Endothelial cell of umbilical vein (primary cell): ENCODE measurements around the gene EPX. TPM values are rescaled to one million over a fixed set of nuclear protein-coding genes. Genes with fewer than 3 reads are reported as not detected.

Experiments used
- BruUV-seq: library from RNA; stranded (reverse); fragments of 400-500 nt; replicated peaks from 2 replicates; lab custom pipeline; 2021; lab: Mats Ljungman, UMichigan
- CTCF ChIA-PET: fragments of 300-600, 350-600 bp; sonication (Branson Sonifier 250); formaldehyde crosslinking; loops from one replicate; lab custom pipeline; 2021; ENCODE audit warnings: antibody characterized with exemption, inconsistent platforms; lab: Charles Lee
- POLR2A ChIA-PET: fragments of 300-600, 350-600 bp; sonication (Branson Sonifier 250); formaldehyde crosslinking; loops from one replicate; lab custom pipeline; 2021; ENCODE audit warnings: antibody characterized with exemption, inconsistent platforms; lab: Charles Lee
- DNase-seq: peaks from one replicate; pipeline ENCODE4 v3.0.0-alpha.2; 2011; ENCODE audit warnings: low read depth, low spot score
- FAIRE-seq: peaks from 2 replicates; lab custom pipeline; 2011; peaks lifted over from hg19 to GRCh38; lab: Jason Lieb, UNC
- H2AFZ ChIP-seq: 2 replicates; pipeline ENCODE4 v1.6.0; 2012; ENCODE audit warnings: low read depth, low read length, control low read depth, inconsistent platforms
- H3K27ac ChIP-seq: 2 replicates; pipeline ENCODE4 v1.5.1; 2011; ENCODE audit warnings: low read depth, mild to moderate bottlenecking, control low read depth, low read length, moderate library complexity; ENCODE audit not compliant: insufficient read depth
- H3K27me3 ChIP-seq, 2 experiments: 2 replicates each; pipeline versions ENCODE4 v1.6.0 to v1.6.1; 2011; ENCODE audit warnings: low read length in 2 of 2, mixed read lengths in 1 of 2; ENCODE audit not compliant: control insufficient read depth in 2 of 2, insufficient read depth in 2 of 2
- H3K36me3 ChIP-seq, 2 experiments: 2 replicates in 1 of 2; 3 replicates in 1 of 2; pipeline ENCODE4 v1.5.1; 2011; ENCODE audit warnings: low read length in 2 of 2, mild to moderate bottlenecking in 1 of 2, moderate library complexity in 1 of 2; ENCODE audit not compliant: control insufficient read depth in 2 of 2, insufficient read depth in 2 of 2; ENCODE audit errors: extremely low read depth in 1 of 2
- H3K4me1 ChIP-seq: 3 replicates; pipeline ENCODE4 v1.5.1; 2011; ENCODE audit warnings: mild to moderate bottlenecking, low read length; ENCODE audit not compliant: control insufficient read depth, insufficient read depth; ENCODE audit errors: extremely low read depth
- H3K4me2 ChIP-seq: 2 replicates; pipeline ENCODE4 v1.6.1; 2011; ENCODE audit warnings: low read length, control low read depth, mixed read lengths; ENCODE audit not compliant: insufficient read depth
- H3K4me3 ChIP-seq, 3 experiments: fragments of 200-600 bp in 1 of 3; sonication (generic), shearing (Covaris generic) in 1 of 3; replicated peaks in 1 of 3; 2 replicates each; pipeline ENCODE4 v1.5.1; 2011 to 2016; ENCODE audit warnings: control low read depth in 3 of 3, low read length in 3 of 3, mild to moderate bottlenecking in 2 of 3, inconsistent platforms in 1 of 3, low read depth in 1 of 3, moderate library complexity in 1 of 3; ENCODE audit not compliant: insufficient read depth in 1 of 3
- H3K79me2 ChIP-seq: 2 replicates; pipeline ENCODE4 v1.6.0; 2012; ENCODE audit warnings: low read length, inconsistent platforms; ENCODE audit not compliant: control insufficient read depth, insufficient read depth
- H3K9ac ChIP-seq: replicated peaks from 2 replicates; pipeline ENCODE3; 2011; ENCODE audit warnings: low read length, control low read depth; ENCODE audit not compliant: insufficient read depth; ENCODE audit errors: extremely low read depth
- H3K9me1 ChIP-seq: replicated peaks from 3 replicates; pipeline ENCODE4 v1.6.0; 2011; ENCODE audit warnings: mild to moderate bottlenecking, low read length; ENCODE audit not compliant: control insufficient read depth, insufficient read depth; ENCODE audit errors: extremely low read depth
- H3K9me3 ChIP-seq: replicated peaks from 2 replicates; pipeline ENCODE4 v1.5.1; 2012; ENCODE audit warnings: low read length, inconsistent platforms; ENCODE audit not compliant: control insufficient read depth, insufficient read depth
- H4K20me1 ChIP-seq: replicated peaks from 2 replicates; pipeline ENCODE3; 2011; ENCODE audit warnings: mild to moderate bottlenecking, low read length; ENCODE audit not compliant: control insufficient read depth, insufficient read depth; ENCODE audit errors: extremely low read depth
- CTCF ChIP-seq, 2 donors: IDR thresholded peaks; 1 replicate in 1 of 2; 2 replicates in 1 of 2; pipeline ENCODE4 v1.5.1; 2011; ENCODE audit warnings: low read length in 2 of 2, mild to moderate bottlenecking in 2 of 2, moderate library complexity in 2 of 2, control low read depth in 1 of 2, inconsistent platforms in 1 of 2, low read depth in 1 of 2; ENCODE audit not compliant: insufficient read depth in 1 of 2; ENCODE audit errors: extremely low read depth in 1 of 2
- EZH2 ChIP-seq: IDR thresholded peaks from 2 replicates; pipeline ENCODE4 v1.6.1; 2012; ENCODE audit warnings: borderline replicate concordance, low read depth, mild to moderate bottlenecking, moderate library complexity, low read length, inconsistent platforms; ENCODE audit not compliant: severe bottlenecking
- FOS ChIP-seq: IDR thresholded peaks from 2 replicates; pipeline ENCODE4 v1.6.1; 2011; ENCODE audit warnings: mild to moderate bottlenecking, low read length, moderate library complexity, borderline replicate concordance; ENCODE audit not compliant: insufficient read depth
- GATA2 ChIP-seq: IDR thresholded peaks from 2 replicates; pipeline ENCODE4 v1.7.0; 2011; ENCODE audit warnings: low read depth, mild to moderate bottlenecking, moderate library complexity, mixed read lengths, low read length; ENCODE audit not compliant: insufficient read length, insufficient read depth
- JUN ChIP-seq: IDR thresholded peaks from 2 replicates; pipeline ENCODE4 v1.6.1; 2011; ENCODE audit warnings: borderline replicate concordance, low read depth; ENCODE audit not compliant: insufficient read length, insufficient read depth
- MAX ChIP-seq: IDR thresholded peaks from 2 replicates; pipeline ENCODE4 v1.6.1; 2011; ENCODE audit not compliant: insufficient read depth, insufficient read length
- MYC ChIP-seq: IDR thresholded peaks from one replicate; pipeline ENCODE4 v1.6.1; 2011; ENCODE audit warnings: mild to moderate bottlenecking, low read depth, low read length
- POLR2A ChIP-seq: IDR thresholded peaks from 2 replicates; pipeline ENCODE4 v1.6.1; 2012; ENCODE audit warnings: low read depth, mild to moderate bottlenecking, control low read depth, low read length
- POLR2AphosphoS5 ChIP-seq: IDR thresholded peaks from 2 replicates; pipeline ENCODE4 v1.6.1; 2012; ENCODE audit warnings: low read depth, mild to moderate bottlenecking, control low read depth, low read length, moderate library complexity; ENCODE audit not compliant: insufficient read depth
- dilution Hi-C: fragments of 300-500 bp; cut with MboI; formaldehyde crosslinking; loops from one replicate; pipeline ENCODE4 v1.15.0; 2019; ENCODE audit warnings: low sequenced_read_pairs; ENCODE audit not compliant: extremely low pct_ligation_motif_present
- intact Hi-C: fragments of 100-400 bp; cut with micrococcal nuclease; formaldehyde crosslinking; loops from one replicate; pipeline ENCODE4 v1.10.0; 2022
- polyA plus RNA-seq, 4 experiments: library from polyadenylated mRNA; depleted of rRNA in 3 of 4; stranded (reverse) in 3 of 4; unstranded in 1 of 4; fragments of >200 nt; gene quantifications; 2 replicates each; pipeline versions ENCODE4 v1.2.1 to v1.2.3, GENCODE V29; 2011 to 2012; ENCODE audit warnings: missing spikeins in 1 of 4
- total RNA-seq: library from RNA; stranded (reverse); gene quantifications from 2 replicates; pipeline ENCODE4 v1.2.3, GENCODE V29; 2021

The EPX gene
- total and polyA plus RNA-seq, 2 donors (not counting 3 experiments of a cell fraction or from before 2014, with no cell fraction given), result not detected

- no peaks in the 10 kb centered on the region for H3K79me2 ChIP-seq
- no peak overlapping the region for H3K27ac ChIP-seq
- H3K36me3 ChIP-seq, result no peaks in the 10 kb centered on the region
- H3K4me1 ChIP-seq, result no peaks in the 10 kb centered on the region
- no peak overlapping the region for H3K4me2 ChIP-seq
- TF ChIP-seq EZH2, result no peak
- TF ChIP-seq FOS, result no peak
- TF ChIP-seq JUN, result no peak
- no peak for TF ChIP-seq POLR2A
- no peak overlapping the region for H2AFZ ChIP-seq
- FAIRE-seq (no peak), DNase-seq (no peak)
- H3K9ac ChIP-seq, result no peak overlapping the region
- intact Hi-C loops (no loop called here), dilution Hi-C loops (no loop called here)
- H3K27me3 ChIP-seq, result peaks cover 6 to 14% of the 10 kb centered on the region in 2 experiments
- BruUV-seq, result no TSS peak
- ChIA-PET POLR2A (no interaction called here), CTCF (interaction anchor here (0.6 to 3.3 kb wide), 5 partner anchors 9 to 1319 kb away, joined by 3 to 12 read pairs (median 4); partner anchors contain the start of gene LPO)
- no peaks in the 10 kb centered on the region for H3K9me3 ChIP-seq
- H4K20me1 ChIP-seq, result no peaks in the 10 kb centered on the region
- no peak overlapping the region for H3K4me3 ChIP-seq
- H3K9me1 ChIP-seq, result no peaks in the 10 kb centered on the region
Observed at GRCh38 chr17:58229881-58230280, 37.4 kb downstream of the EPX start.

- dilution Hi-C loops, result no loop called here
- H2AFZ ChIP-seq, result no peak overlapping the region
- intact Hi-C loops, result no loop called here
- no peak for DNase-seq
- H3K9me3 ChIP-seq, result no peaks in the 10 kb centered on the region
- no peak overlapping the region for H3K4me2 ChIP-seq
- no peak overlapping the region for H3K9ac ChIP-seq
- H3K4me1 ChIP-seq, result no peaks in the 10 kb centered on the region
- no peak overlapping the region for H3K4me3 ChIP-seq
- no peak overlapping the region for H3K27ac ChIP-seq
- H4K20me1 ChIP-seq, result no peaks in the 10 kb centered on the region
- no peak for TF ChIP-seq EZH2
- no peak for TF ChIP-seq MYC
- TF ChIP-seq MAX, result no peak
- no peak for TF ChIP-seq GATA2
- no peak for TF ChIP-seq FOS
- TF ChIP-seq POLR2A, result no peak
- no peak for TF ChIP-seq CTCF (IDR thresholded peaks at IDR 0.05; ENCODE audit: extremely low read depth in 1 of 2, insufficient read depth in 1 of 2, low read depth in 1 of 2, low read length in 2 of 2)
- no peak for TF ChIP-seq POLR2AphosphoS5
- TF ChIP-seq JUN, result no peak
- CTCF ChIA-PET, result interaction anchor here (1.5 to 3.3 kb wide), 3 partner anchors 10 to 18 kb away, joined by 5 to 12 read pairs (median 8); no protein-coding TSS in a partner anchor
- H3K79me2 ChIP-seq, result no peaks in the 10 kb centered on the region
- no TSS peak for BruUV-seq
- no peaks in the 10 kb centered on the region for H3K9me1 ChIP-seq
- H3K27me3 ChIP-seq, result peaks cover 8 to 16% of the 10 kb centered on the region in 2 experiments
- no peaks in the 10 kb centered on the region for H3K36me3 ChIP-seq
- FAIRE-seq, result no peak
- POLR2A ChIA-PET, result no interaction called here
Observed at GRCh38 chr17:58231641-58232040, 39.1 kb downstream of the EPX start.
